Measurements from ENCODE around the gene PPM1A.

PPM1A gene

DNA sequence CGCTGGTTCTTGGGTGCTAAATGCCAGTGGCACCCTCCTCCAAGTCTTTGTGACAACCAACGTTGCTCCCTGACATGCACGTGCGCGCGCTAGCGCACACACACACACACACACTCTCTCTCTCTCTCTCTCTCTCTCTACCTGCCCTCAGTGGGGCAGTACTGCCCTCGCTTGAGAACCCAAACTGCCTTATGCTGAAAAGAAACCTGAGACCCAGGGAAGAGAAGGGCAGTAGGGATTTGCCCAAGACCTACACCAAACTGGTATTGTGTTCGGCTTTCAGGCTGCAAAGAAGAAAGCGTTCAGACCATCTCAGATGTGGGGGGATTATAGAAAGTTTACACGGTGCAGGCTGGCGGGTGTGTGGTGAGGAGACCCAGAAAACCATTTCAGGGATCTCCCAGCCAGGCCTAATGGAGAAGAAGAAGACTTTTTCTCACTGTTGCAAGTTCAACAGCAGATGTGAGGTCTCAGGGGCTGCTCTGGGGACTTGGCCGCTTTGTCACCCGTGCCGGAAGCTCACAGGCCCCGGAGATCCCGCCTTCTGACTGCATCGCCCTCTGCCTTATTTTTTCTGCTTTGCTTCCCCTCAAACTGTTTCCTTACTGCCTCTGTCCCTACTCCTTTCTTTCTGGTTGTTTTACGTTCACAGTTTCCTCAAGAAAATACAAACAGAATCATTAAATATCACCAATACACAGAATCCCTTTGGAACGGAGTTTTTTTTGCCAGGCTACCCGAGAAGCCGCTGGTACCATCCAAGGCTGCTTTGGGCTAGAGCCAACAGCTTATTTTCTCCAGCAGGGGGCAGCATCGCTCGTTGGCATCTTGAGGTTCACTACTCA, 82.4 kb downstream of the PPM1A start:
- no peaks in the 10 kb centered on the region for H3K4me1 ChIP-seq
- peak; percentile 84 for DNase-seq
- H3K27me3 ChIP-seq, result no peaks in the 10 kb centered on the region
- no peaks in the 10 kb centered on the region for H3K9me3 ChIP-seq
- H3K36me3 ChIP-seq, result no peaks in the 10 kb centered on the region
- H3K4me3 ChIP-seq (ENCODE audit: low read depth, low read length), result peak overlapping the region; percentile 63
- TF ChIP-seq CTCF (IDR thresholded peaks at IDR 0.05; ENCODE audit: low read depth, low read length), result peak; percentile 94

GRCh38 chr14:60332046-60332399, 83.0 kb downstream of the PPM1A start:
- H3K4me1 ChIP-seq, result no peaks in the 10 kb centered on the region
- no peaks in the 10 kb centered on the region for H3K36me3 ChIP-seq
- H3K9me3 ChIP-seq, result no peaks in the 10 kb centered on the region
- no peak for DNase-seq
- H3K27me3 ChIP-seq, result no peaks in the 10 kb centered on the region
- TF ChIP-seq CTCF (IDR thresholded peaks at IDR 0.05; ENCODE audit: low read depth, low read length), result no peak
- H3K4me3 ChIP-seq (ENCODE audit: low read depth, low read length), result no peak overlapping the region; the same call in 1 of the 2 replicates

DNA sequence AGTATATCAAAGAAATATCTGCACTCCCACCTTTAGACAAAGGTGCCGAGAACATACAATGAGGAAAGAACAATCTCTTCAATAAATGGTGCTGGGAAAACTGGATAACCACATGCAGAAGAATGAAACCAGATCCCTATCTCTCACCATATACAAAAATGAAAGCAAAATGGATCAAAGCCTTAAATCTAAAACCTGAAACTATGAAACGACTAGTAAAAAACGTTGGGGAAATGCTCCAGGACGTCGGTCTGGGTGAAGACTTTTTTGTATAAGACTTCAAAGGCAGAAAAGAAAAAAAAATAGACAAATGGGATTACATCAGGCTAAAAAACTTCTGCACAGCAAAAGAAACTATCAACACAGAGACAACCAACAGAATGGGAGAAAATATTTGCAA, 83.8 kb downstream of the PPM1A start:
- Histone ChIP-seq H3K9me3 (no peaks in the 10 kb centered on the region), H3K4me1 (no peaks in the 10 kb centered on the region), H3K36me3 (no peaks in the 10 kb centered on the region), H3K27me3 (no peaks in the 10 kb centered on the region), H3K4me3 (ENCODE audit: low read depth, low read length) (no peak overlapping the region)
- no peak for DNase-seq
- no peak for TF ChIP-seq CTCF (IDR thresholded peaks at IDR 0.05; ENCODE audit: low read depth, low read length)

GRCh38 chr14:60339571-60339970, 90.5 kb downstream of the PPM1A start:
- no peak overlapping the region for H3K4me3 ChIP-seq (ENCODE audit: low read depth, low read length)
- no peaks in the 10 kb centered on the region for H3K4me1 ChIP-seq
- H3K36me3 ChIP-seq, result no peaks in the 10 kb centered on the region
- H3K9me3 ChIP-seq, result no peaks in the 10 kb centered on the region
- DNase-seq, result no peak
- no peaks in the 10 kb centered on the region for H3K27me3 ChIP-seq
- TF ChIP-seq CTCF (IDR thresholded peaks at IDR 0.05; ENCODE audit: low read depth, low read length), result no peak

- Histone ChIP-seq H3K36me3 (no peaks in the 10 kb centered on the region), H3K4me3 (ENCODE audit: low read depth, low read length) (no peak overlapping the region)
- DNase-seq, result no peak
Measured at GRCh38 chr14:60343571-60344071, 94.6 kb downstream of the PPM1A start.

More at GRCh38 chr14:60343571-60344071, 94.6 kb downstream of the PPM1A start:
- H3K27me3 ChIP-seq, result no peaks in the 10 kb centered on the region
- no peaks in the 10 kb centered on the region for H3K9me3 ChIP-seq
- H3K4me1 ChIP-seq, result no peaks in the 10 kb centered on the region
- no peak for TF ChIP-seq CTCF (IDR thresholded peaks at IDR 0.05; ENCODE audit: low read depth, low read length)
